IMR-90 (cell line): Measurements from ENCODE around the gene ZW10. TPM values are rescaled to one million over a fixed set of nuclear protein-coding genes. Genes with fewer than 3 reads are reported as not detected.
A peak's percentile ranks its signal among the peaks of the same experiment; 100 is the strongest.

ENCODE experiments used
- ATAC-seq: fragments of 200-7000 bp; cut with Tn5 transposase; 2 replicates; pipeline ENCODE4 v1.9.1; 2020; ENCODE audit warnings: low read depth, mild to moderate bottlenecking, moderate library complexity
- BruUV-seq: library from RNA; stranded (reverse); fragments of 400-500 nt; replicated peaks from 2 replicates; lab custom pipeline; 2021; lab: Mats Ljungman, UMichigan
- CTCF ChIA-PET: fragments of 300-600 bp; formaldehyde crosslinking; extraction: SDS; loops from one replicate; lab custom pipeline; 2021; ENCODE audit warnings: antibody characterized with exemption; lab: Yijun Ruan, JAX
- POLR2A ChIA-PET: fragments of 300-600 bp; sonication (Branson Sonifier 250); formaldehyde crosslinking; loops from one replicate; lab custom pipeline; 2022; ENCODE audit warnings: antibody characterized with exemption; ENCODE audit not compliant: unreplicated experiment; lab: Charles Lee
- DNase-seq: peaks from one replicate; pipeline ENCODE4 v3.0.0; 2013
- H2AFZ ChIP-seq: replicated peaks from 2 replicates; pipeline ENCODE3; 2013; ENCODE audit warnings: low read length, mild to moderate bottlenecking; ENCODE audit not compliant: poor library complexity
- H2AK5ac ChIP-seq: 2 replicates; pipeline ENCODE4 v1.6.1; 2013; ENCODE audit warnings: low read depth, low read length, inconsistent platforms
- H2AK9ac ChIP-seq: replicated peaks from 2 replicates; pipeline ENCODE3; 2013; ENCODE audit warnings: mild to moderate bottlenecking, low read depth, low read length, moderate library complexity; ENCODE audit not compliant: poor library complexity
- H2BK120ac ChIP-seq: 2 replicates; pipeline ENCODE4 v1.6.1; 2013; ENCODE audit warnings: low read depth, low read length, inconsistent platforms
- H2BK15ac ChIP-seq: 3 replicates; pipeline ENCODE4 v1.6.1; 2013; ENCODE audit warnings: low read depth, low read length, inconsistent platforms
- H2BK20ac ChIP-seq: 2 replicates; pipeline ENCODE4 v1.6.1; 2013; ENCODE audit warnings: low read depth, mild to moderate bottlenecking, inconsistent platforms, low read length, moderate library complexity
- H2BK5ac ChIP-seq: 2 replicates; pipeline ENCODE4 v1.6.1; 2013; ENCODE audit warnings: mild to moderate bottlenecking, low read depth, low read length, inconsistent platforms; ENCODE audit not compliant: poor library complexity, severe bottlenecking
- H3K14ac ChIP-seq: replicated peaks from 2 replicates; pipeline ENCODE4 v1.6.1; 2013; ENCODE audit warnings: low read depth, low read length, inconsistent platforms
- H3K18ac ChIP-seq: 2 replicates; pipeline ENCODE4 v1.6.1; 2013; ENCODE audit warnings: low read depth, low read length, control low read depth
- H3K23ac ChIP-seq: 2 replicates; pipeline ENCODE4 v1.6.1; 2013; ENCODE audit warnings: low read depth, low read length, inconsistent platforms
- H3K27ac ChIP-seq: 2 replicates; pipeline ENCODE4 v1.5.1; 2013; ENCODE audit warnings: mild to moderate bottlenecking, control low read depth, low read length; ENCODE audit not compliant: insufficient read depth
- H3K27me3 ChIP-seq: 2 replicates; pipeline ENCODE4 v1.6.1; 2013; ENCODE audit warnings: low read length; ENCODE audit not compliant: control insufficient read depth, insufficient read depth
- H3K36me3 ChIP-seq: 2 replicates; pipeline ENCODE4 v1.6.1; 2013; ENCODE audit warnings: low read length, mixed read lengths; ENCODE audit not compliant: control insufficient read depth, insufficient read depth
- H3K4ac ChIP-seq: 2 replicates; pipeline ENCODE4 v1.6.1; 2013; ENCODE audit warnings: low read depth, low read length, inconsistent platforms
- H3K4me1 ChIP-seq: 2 replicates; pipeline ENCODE4 v1.6.1; 2013; ENCODE audit warnings: low read length, mixed read lengths; ENCODE audit not compliant: control insufficient read depth, insufficient read depth
- H3K4me2 ChIP-seq: 2 replicates; pipeline ENCODE4 v1.6.1; 2013; ENCODE audit warnings: low read depth, mild to moderate bottlenecking, control low read depth, low read length, moderate library complexity
- H3K4me3 ChIP-seq: 2 replicates; pipeline ENCODE4 v1.5.1; 2013; ENCODE audit warnings: low read depth, mild to moderate bottlenecking, control low read depth, low read length, moderate library complexity; ENCODE audit not compliant: insufficient read depth
- H3K56ac ChIP-seq: 2 replicates; pipeline ENCODE4 v1.6.1; 2013; ENCODE audit warnings: low read length, inconsistent platforms; ENCODE audit not compliant: insufficient read depth; ENCODE audit errors: extremely low read depth
- H3K79me1 ChIP-seq, 2 experiments: 2 replicates each; pipeline ENCODE4 v1.6.1; 2013; ENCODE audit warnings: low read length in 2 of 2, inconsistent platforms in 1 of 2, low read depth in 1 of 2
- H3K9ac ChIP-seq: 2 replicates; pipeline ENCODE4 v1.6.1; 2013; ENCODE audit warnings: low read depth, low read length, control low read depth
- H3K9me1 ChIP-seq: 2 replicates; pipeline ENCODE4 v1.6.1; 2013; ENCODE audit warnings: low read length, inconsistent platforms; ENCODE audit not compliant: insufficient read depth
- H3K9me3 ChIP-seq: 2 replicates; pipeline ENCODE4 v1.6.1; 2013; ENCODE audit warnings: low read length; ENCODE audit not compliant: control insufficient read depth, insufficient read depth
- H4K20me1 ChIP-seq: 2 replicates; pipeline ENCODE4 v1.6.1; 2013; ENCODE audit warnings: low read length, inconsistent platforms; ENCODE audit not compliant: insufficient read depth
- H4K5ac ChIP-seq: 2 replicates; pipeline ENCODE4 v1.6.1; 2013; ENCODE audit warnings: mild to moderate bottlenecking, low read depth, low read length, control low read depth
- H4K8ac ChIP-seq, 2 experiments: 2 replicates each; pipeline ENCODE4 v1.6.1; 2013; ENCODE audit warnings: low read depth in 2 of 2, low read length in 2 of 2, control low read depth in 1 of 2, inconsistent platforms in 1 of 2
- H4K91ac ChIP-seq: 2 replicates; pipeline ENCODE4 v1.6.1; 2013; ENCODE audit warnings: low read depth, low read length, inconsistent platforms; ENCODE audit not compliant: insufficient read depth
- BHLHE40 ChIP-seq: fragments of 150-350 bp; IDR thresholded peaks from 2 replicates; pipeline ENCODE4 v1.6.1; 2016; ENCODE audit warnings: mild to moderate bottlenecking, low read depth, low read length
- CHD1 ChIP-seq: IDR thresholded peaks from 2 replicates; pipeline ENCODE4 v1.6.1; 2012; ENCODE audit warnings: low read depth, low read length, improper control_type of control experiment
- FOS ChIP-seq: fragments of 150-350 bp; IDR thresholded peaks from 2 replicates; pipeline ENCODE4 v1.6.1; 2016; ENCODE audit warnings: low read depth, low read length
- MAFK ChIP-seq: IDR thresholded peaks from 2 replicates; pipeline ENCODE4 v1.6.1; 2012; ENCODE audit warnings: low read depth, low read length, improper control_type of control experiment
- MXI1 ChIP-seq: IDR thresholded peaks from 2 replicates; pipeline ENCODE4 v1.6.1; 2012; ENCODE audit warnings: low read depth, mild to moderate bottlenecking, low read length, moderate library complexity, borderline replicate concordance
- POLR2A ChIP-seq: IDR thresholded peaks from 2 replicates; pipeline ENCODE4 v1.6.1; 2012; ENCODE audit warnings: mild to moderate bottlenecking, low read depth, low read length
- RAD21 ChIP-seq: IDR thresholded peaks from 2 replicates; pipeline ENCODE4 v1.6.1; 2012; ENCODE audit warnings: low read length, improper control_type of control experiment
- SMC3 ChIP-seq: fragments of 150-350 bp; IDR thresholded peaks from 2 replicates; pipeline ENCODE4 v1.6.1; 2016; ENCODE audit warnings: low read depth, mild to moderate bottlenecking, antibody characterized with exemption, low read length, moderate library complexity
- WGBS, 2 experiments: methylation state at CpG; one replicate each; pipeline versions ENCODE4 v1.1.5 to v1.1.7; 2013; ENCODE audit warnings: missing lambda C conversion rate in 2 of 2; ENCODE audit not compliant: insufficient read length in 1 of 2; ENCODE audit errors: extremely low coverage in 2 of 2; 5-methylcytosine and 5-hydroxymethylcytosine counted together
- dilution Hi-C: fragments of 300-500 bp; cut with HindIII; formaldehyde crosslinking; loops from one replicate; pipeline ENCODE4 v1.14.3; 2018; ENCODE audit warnings: low sequenced_read_pairs; ENCODE audit not compliant: unreplicated experiment
- in situ Hi-C: fragments of 300-500 bp; cut with MboI; formaldehyde crosslinking; loops from 3 replicates; pipeline ENCODE4 v1.14.3; 2019; ENCODE audit warnings: low sequenced_read_pairs, inconsistent platforms, mixed read lengths
- intact Hi-C: fragments of 100-400 bp; cut with micrococcal nuclease; formaldehyde crosslinking; loops from 2 replicates; pipeline ENCODE4 v1.10.0; 2022
- polyA plus RNA-seq, 3 experiments: library from polyadenylated mRNA; depleted of rRNA; stranded (reverse); fragments of >200 nt; gene quantifications; 2 replicates each; pipeline ENCODE4 v1.2.3, GENCODE V29; 2012; ENCODE audit warnings: low replicate concordance in 1 of 3
- total RNA-seq: library from RNA; depleted of rRNA; stranded (reverse); fragments of >200 nt; gene quantifications from 2 replicates; pipeline ENCODE4 v1.2.3, GENCODE V29; 2012
- TF ChIP-seq, protein P1 (sequence below): fragments of 150-350 bp; IDR thresholded peaks from 2 replicates; pipeline ENCODE4 v1.6.1; 2017; ENCODE audit warnings: mild to moderate bottlenecking, antibody characterized with exemption, low read length, low read depth
- TF ChIP-seq, protein P2 (sequence below): conservative IDR thresholded peaks from 2 replicates; pipeline ENCODE4 v1.5.1; 2012; ENCODE audit warnings: mild to moderate bottlenecking, low read depth, low read length, improper control_type of control experiment

Gene ZW10
- total and polyA plus RNA-seq, 2 of the 4 experiments (the other 2 are of a cell fraction): 10.3 to 30.6 TPM

- Histone ChIP-seq H3K4me3 (no peak overlapping the region), H2BK15ac (no peak overlapping the region), H4K20me1 (no peaks in the 10 kb centered on the region), H3K9me1 (peaks cover 10% of the 10 kb centered on the region; the same call in 1 of the 2 replicates), H3K36me3 (peaks cover 6% of the 10 kb centered on the region), H2AK5ac (no peak overlapping the region), H3K23ac (no peak overlapping the region), H2BK120ac (no peak overlapping the region), H4K91ac (no peak overlapping the region), H2AK9ac (no peak overlapping the region), H4K5ac (no peak overlapping the region), H3K27me3 (no peaks in the 10 kb centered on the region), H3K9ac (no peak overlapping the region), H2BK5ac (no peak overlapping the region), H2AFZ (no peak overlapping the region), H3K18ac (no peak overlapping the region), H3K27ac (no peak overlapping the region), H3K4me1 (peaks cover 4% of the 10 kb centered on the region; the same call in 1 of the 2 replicates), H2BK20ac (no peak overlapping the region), H3K56ac (no peak overlapping the region), H3K4me2 (no peak overlapping the region), H3K14ac (no peak overlapping the region), H4K8ac (no peak overlapping the region), H3K79me1 (no peaks in the 10 kb centered on the region), H3K4ac (no peak overlapping the region), H3K9me3 (no peaks in the 10 kb centered on the region)
- CTCF ChIA-PET: interaction anchor here (0.6 to 2.9 kb wide), 16 partner anchors 9 to 441 kb away, joined by 3 to 19 read pairs (median 3); partner anchors contain the start of gene TTC12
- WGBS, 2 experiments: no CpG with 5 or more reads among the region's 4 CpGs
- TF ChIP-seq MAFK (no peak), POLR2A (no peak), SMC3 (peak; percentile 66), CHD1 (no peak), MXI1 (no peak), FOS (no peak), RAD21 (peak; percentile 79), BHLHE40 (no peak)
- TF ChIP-seq, protein P1, sequence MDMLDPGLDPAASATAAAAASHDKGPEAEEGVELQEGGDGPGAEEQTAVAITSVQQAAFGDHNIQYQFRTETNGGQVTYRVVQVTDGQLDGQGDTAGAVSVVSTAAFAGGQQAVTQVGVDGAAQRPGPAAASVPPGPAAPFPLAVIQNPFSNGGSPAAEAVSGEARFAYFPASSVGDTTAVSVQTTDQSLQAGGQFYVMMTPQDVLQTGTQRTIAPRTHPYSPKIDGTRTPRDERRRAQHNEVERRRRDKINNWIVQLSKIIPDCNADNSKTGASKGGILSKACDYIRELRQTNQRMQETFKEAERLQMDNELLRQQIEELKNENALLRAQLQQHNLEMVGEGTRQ: no peak
- TF ChIP-seq, protein P2, sequence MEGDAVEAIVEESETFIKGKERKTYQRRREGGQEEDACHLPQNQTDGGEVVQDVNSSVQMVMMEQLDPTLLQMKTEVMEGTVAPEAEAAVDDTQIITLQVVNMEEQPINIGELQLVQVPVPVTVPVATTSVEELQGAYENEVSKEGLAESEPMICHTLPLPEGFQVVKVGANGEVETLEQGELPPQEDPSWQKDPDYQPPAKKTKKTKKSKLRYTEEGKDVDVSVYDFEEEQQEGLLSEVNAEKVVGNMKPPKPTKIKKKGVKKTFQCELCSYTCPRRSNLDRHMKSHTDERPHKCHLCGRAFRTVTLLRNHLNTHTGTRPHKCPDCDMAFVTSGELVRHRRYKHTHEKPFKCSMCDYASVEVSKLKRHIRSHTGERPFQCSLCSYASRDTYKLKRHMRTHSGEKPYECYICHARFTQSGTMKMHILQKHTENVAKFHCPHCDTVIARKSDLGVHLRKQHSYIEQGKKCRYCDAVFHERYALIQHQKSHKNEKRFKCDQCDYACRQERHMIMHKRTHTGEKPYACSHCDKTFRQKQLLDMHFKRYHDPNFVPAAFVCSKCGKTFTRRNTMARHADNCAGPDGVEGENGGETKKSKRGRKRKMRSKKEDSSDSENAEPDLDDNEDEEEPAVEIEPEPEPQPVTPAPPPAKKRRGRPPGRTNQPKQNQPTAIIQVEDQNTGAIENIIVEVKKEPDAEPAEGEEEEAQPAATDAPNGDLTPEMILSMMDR: peak; percentile 66
- DNase-seq (peak; percentile 64), ATAC-seq (peak; percentile 84)
- dilution Hi-C loops: no loop called here
- intact Hi-C loops: loop anchor here (1.0 to 10.0 kb wide), 4 partner anchors 198 to 1516 kb away; partner anchors contain the start of gene TTC12
- POLR2A ChIA-PET: no interaction called here
- no TSS peak for BruUV-seq
- in situ Hi-C loops: loop anchor here (5.0 kb wide), 1 partner anchor 419 kb away; the partner anchor contains the start of gene TTC12
Measured at GRCh38 chr11:113730887-113731726, 42.4 kb downstream of the ZW10 start.
